ENCODE results near the gene SPTBN1.

GRCh38 chr2:54536720-54537119, 80.6 kb downstream of the SPTBN1 start:
- TF ChIP-seq CTCF (IDR thresholded peaks at IDR 0.05; ENCODE audit: low read depth, low read length) (no peak), EZH2phosphoT487 (IDR thresholded peaks at IDR 0.05; ENCODE audit: low read depth) (no peak)
